ENCODE results near the gene MAP2K1.
A peak's percentile ranks its signal among the peaks of the same experiment; 100 is the strongest.

The MAP2K1 gene

DNA sequence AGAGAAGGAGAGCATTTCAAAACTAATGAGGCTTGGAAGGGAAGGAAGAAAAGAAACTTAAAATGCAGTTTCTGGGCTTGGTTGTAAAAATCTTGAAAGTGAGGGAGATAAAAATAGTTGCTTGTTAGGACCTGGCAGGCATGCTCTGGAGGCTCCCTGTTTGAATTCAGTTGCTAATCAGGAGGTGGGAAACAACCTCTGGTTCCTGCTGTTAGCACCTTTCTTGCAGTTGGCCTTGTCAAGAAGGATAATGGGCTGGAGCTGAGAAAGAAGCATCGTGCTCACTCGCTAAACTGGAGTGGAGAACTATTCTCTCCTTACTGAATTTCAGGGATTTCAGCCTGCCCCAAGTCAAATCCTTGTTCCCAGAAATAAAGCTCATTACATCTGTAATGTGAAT lies 87.4 kb downstream of the MAP2K1 start:
- no peak overlapping the region for H3K27ac ChIP-seq
- no peak for TF ChIP-seq ZFX (IDR thresholded peaks at IDR 0.05)
- TF ChIP-seq, protein P1, sequence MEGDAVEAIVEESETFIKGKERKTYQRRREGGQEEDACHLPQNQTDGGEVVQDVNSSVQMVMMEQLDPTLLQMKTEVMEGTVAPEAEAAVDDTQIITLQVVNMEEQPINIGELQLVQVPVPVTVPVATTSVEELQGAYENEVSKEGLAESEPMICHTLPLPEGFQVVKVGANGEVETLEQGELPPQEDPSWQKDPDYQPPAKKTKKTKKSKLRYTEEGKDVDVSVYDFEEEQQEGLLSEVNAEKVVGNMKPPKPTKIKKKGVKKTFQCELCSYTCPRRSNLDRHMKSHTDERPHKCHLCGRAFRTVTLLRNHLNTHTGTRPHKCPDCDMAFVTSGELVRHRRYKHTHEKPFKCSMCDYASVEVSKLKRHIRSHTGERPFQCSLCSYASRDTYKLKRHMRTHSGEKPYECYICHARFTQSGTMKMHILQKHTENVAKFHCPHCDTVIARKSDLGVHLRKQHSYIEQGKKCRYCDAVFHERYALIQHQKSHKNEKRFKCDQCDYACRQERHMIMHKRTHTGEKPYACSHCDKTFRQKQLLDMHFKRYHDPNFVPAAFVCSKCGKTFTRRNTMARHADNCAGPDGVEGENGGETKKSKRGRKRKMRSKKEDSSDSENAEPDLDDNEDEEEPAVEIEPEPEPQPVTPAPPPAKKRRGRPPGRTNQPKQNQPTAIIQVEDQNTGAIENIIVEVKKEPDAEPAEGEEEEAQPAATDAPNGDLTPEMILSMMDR (conservative IDR thresholded peaks at IDR 0.05), result no peak

DNA sequence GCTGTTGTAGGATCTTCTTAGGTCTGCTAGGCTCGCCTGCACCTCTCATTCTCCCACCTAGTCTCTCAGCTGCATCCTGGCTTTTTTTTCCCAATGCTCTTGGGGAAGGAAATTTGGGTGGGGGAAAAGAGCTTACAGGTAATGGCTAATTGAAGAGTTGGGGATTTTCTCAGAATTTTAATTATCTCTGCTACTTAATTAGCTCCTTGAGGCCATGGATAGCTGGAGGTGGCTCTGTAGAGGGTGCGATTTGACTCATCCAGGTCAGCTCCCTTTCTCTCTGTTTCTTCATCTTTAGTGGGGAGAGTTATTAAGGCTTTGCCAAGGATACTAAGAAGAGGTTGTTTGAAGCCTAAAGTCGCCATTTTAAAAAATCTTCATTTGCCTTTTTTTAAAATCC lies 88.3 kb downstream of the MAP2K1 start:
- H3K27ac ChIP-seq, result no peak overlapping the region
- TF ChIP-seq ZFX (IDR thresholded peaks at IDR 0.05), result no peak
- TF ChIP-seq, protein P1 (conservative IDR thresholded peaks at IDR 0.05), result no peak

DNA sequence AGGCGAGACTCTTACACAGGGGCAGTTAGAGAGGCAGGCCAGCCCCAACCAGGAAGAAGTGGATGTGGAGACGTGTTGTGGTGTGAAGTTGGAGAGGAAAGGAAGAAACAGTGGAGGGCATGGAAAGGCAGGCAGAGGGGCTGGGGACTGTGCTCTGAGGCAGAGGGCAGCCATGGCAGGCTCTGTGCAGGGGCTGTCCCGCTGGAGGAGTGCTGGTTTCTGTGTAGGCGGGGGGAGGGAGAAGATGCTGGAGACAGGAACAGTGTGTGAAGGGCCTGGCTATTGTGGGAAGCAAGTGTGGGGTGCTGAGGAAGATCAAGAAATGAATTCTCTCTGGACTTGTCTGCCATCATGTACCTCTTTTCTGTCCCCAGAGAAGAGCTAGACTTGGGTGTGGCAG lies 89.8 kb downstream of the MAP2K1 start:
- H3K27ac ChIP-seq, result no peak overlapping the region
- no peak for TF ChIP-seq ZFX (IDR thresholded peaks at IDR 0.05)
- TF ChIP-seq, protein P1 (conservative IDR thresholded peaks at IDR 0.05), result no peak

DNA sequence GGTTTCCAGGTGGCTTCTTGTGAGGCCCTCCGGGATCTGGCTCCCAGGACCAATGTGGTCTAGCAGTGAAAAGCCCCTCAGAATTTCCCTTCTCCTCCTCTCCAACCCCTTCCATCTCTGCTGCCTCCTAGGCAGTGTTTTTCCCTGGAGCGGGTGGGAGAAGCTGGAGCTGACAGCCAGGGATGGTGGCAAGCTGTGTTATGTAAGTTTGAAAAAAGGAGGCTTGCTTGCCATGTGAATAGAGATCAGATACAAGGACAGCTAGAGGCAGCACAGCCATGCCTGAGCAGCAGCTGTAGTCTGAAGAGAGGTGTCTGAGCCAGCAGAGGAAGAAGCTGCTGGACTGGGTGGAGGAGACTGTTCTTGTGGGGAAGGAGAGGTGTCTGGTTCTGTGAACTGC lies 90.3 kb downstream of the MAP2K1 start:
- no peak overlapping the region for H3K27ac ChIP-seq
- no peak for TF ChIP-seq ZFX (IDR thresholded peaks at IDR 0.05)
- TF ChIP-seq, protein P1 (conservative IDR thresholded peaks at IDR 0.05), result no peak

DNA sequence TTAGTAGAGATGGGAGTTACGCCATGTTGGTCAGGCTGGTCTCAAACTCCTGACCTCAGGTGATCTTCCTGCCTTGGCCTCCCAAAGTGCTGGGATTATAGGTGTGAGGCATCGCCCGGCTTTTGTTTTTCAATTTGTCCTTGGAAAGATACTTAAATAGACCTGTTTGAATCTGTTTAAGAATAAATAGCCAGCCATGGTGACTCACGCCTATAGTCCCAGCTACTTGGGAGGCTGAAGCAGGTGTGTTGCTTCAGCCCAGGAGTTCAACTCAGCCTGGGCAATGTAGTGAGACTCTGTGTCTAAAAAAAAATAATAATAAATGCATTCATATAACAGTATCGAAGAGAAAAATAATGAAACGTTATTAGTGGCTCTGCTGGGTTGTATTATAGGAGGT lies 93.6 kb downstream of the MAP2K1 start:
- no peak overlapping the region for H3K27ac ChIP-seq
- TF ChIP-seq ZFX (IDR thresholded peaks at IDR 0.05), result no peak
- TF ChIP-seq, protein P1 (conservative IDR thresholded peaks at IDR 0.05), result no peak

DNA sequence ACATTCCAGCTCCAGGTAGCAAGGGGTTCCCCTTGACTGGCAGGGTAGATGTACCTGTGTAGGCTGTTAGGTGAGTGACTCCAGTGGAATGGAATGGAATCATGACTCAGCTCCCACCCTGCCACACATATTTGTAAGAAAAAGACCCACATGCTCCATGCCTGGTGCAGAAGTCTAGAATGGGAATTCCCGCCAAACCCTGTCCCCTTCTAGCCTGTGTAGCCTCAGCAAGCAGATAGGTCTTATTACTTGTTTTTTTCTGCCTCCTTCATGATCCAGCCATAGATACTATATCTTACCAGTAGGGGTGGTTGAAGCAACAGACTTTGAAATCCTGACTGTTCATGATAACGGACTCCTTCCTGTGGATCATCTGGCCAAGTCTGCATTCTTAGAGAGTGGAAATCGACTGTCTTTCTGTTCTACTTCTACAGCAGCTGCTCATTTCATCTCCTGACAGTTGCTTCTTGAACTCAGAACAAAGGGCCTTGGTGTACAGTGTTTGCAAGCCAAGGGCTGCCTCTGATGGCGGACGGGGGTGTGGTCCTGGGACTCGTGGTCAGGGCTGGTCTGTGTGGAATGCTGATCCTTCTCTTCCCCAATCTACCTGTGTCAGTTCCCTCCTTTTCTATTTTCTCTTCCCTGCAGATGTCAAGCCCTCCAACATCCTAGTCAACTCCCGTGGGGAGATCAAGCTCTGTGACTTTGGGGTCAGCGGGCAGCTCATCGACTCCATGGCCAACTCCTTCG lies 94.6 kb downstream of the MAP2K1 start:
- H3K27ac ChIP-seq, result peak overlapping the region; percentile 63; the same call in 1 of the 2 replicates

DNA sequence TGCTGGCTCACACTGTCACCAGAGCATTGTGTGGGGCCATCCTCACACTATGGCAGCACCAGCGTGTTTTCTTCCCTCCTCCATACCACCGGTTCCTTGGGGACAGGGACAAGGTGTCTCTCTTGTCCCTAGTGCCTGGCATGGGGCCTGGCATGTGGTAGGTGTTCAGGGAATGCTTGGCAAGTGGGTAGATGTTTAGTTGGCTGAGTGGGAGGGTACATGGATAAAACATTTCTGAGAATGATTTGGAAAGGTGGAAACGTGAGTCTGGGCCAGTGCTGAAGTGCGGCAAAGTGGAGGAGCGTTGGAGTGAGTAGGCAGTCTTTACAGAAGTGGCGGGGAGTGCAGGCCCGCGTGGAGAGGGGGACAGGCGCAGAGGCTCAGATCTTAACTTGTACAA lies 95.8 kb downstream of the MAP2K1 start:
- H3K27ac ChIP-seq, result peak overlapping the region; percentile 63
- no peak for TF ChIP-seq ZFX (IDR thresholded peaks at IDR 0.05)
- TF ChIP-seq, protein P1 (conservative IDR thresholded peaks at IDR 0.05), result no peak

More for the DNA sequence above, 94.6 kb downstream of the MAP2K1 start:
- TF ChIP-seq ZFX (IDR thresholded peaks at IDR 0.05), result no peak
- TF ChIP-seq, protein P1 (conservative IDR thresholded peaks at IDR 0.05), result no peak
